AG04450 (cell line): ENCODE measurements around the gene ZBED3. TPM values are rescaled to one million over a fixed set of nuclear protein-coding genes. Genes with fewer than 3 reads are reported as not detected.

Experiments
- CTCF ChIA-PET: fragments of 300-600, 350-600 bp; formaldehyde crosslinking; extraction: SDS; loops from one replicate; lab custom pipeline; 2022; ENCODE audit warnings: antibody characterized with exemption, inconsistent platforms; lab: Charles Lee
- POLR2A ChIA-PET: fragments of 350-600 bp; formaldehyde crosslinking; extraction: SDS; loops from one replicate; lab custom pipeline; 2021; ENCODE audit warnings: antibody characterized with exemption, inconsistent platforms; lab: Yijun Ruan, JAX
- DNase-seq: peaks from one replicate; pipeline ENCODE4 v3.0.0-alpha.2; 2011; ENCODE audit warnings: low read depth, low spot score
- H3K27ac ChIP-seq: one replicate; pipeline ENCODE4 v1.5.1; 2012; ENCODE audit warnings: low read depth, low read length, control low read depth
- H3K27me3 ChIP-seq: one replicate; pipeline ENCODE4 v1.6.0; 2012; ENCODE audit warnings: low read length; ENCODE audit not compliant: control insufficient read depth, insufficient read depth
- H3K4me3 ChIP-seq: 2 replicates; pipeline ENCODE4 v1.5.1; 2011; ENCODE audit warnings: mild to moderate bottlenecking, low read depth, low read length, control low read depth
- H3K9me3 ChIP-seq: 2 replicates; pipeline ENCODE4 v1.5.1; 2012; ENCODE audit warnings: low read length; ENCODE audit not compliant: control insufficient read depth, insufficient read depth
- CTCF ChIP-seq: IDR thresholded peaks from 2 replicates; pipeline ENCODE4 v1.5.1; 2011; ENCODE audit warnings: low read depth, low read length, control low read depth, inconsistent platforms
- polyA plus RNA-seq: library from polyadenylated mRNA; depleted of rRNA; stranded (reverse); fragments of >200 nt; gene quantifications from 2 replicates; pipeline ENCODE4 v1.2.3, GENCODE V29; 2011

Gene ZBED3
- polyA plus RNA-seq, 1 experiment: 7.3 TPM

GRCh38 chr5:77104813-77105212, 17.7 kb upstream of the ZBED3 start:
- Histone ChIP-seq H3K4me3 (no peak overlapping the region), H3K27me3 (no peaks in the 10 kb centered on the region), H3K27ac (no peak overlapping the region), H3K9me3 (no peaks in the 10 kb centered on the region)
- CTCF ChIA-PET: no interaction called here
- TF ChIP-seq CTCF: no peak
- no peak for DNase-seq
- POLR2A ChIA-PET: no interaction called here

- DNase-seq: no peak
- Histone ChIP-seq H3K4me3 (no peak overlapping the region), H3K27me3 (no peaks in the 10 kb centered on the region), H3K27ac (no peak overlapping the region), H3K9me3 (no peaks in the 10 kb centered on the region)
- no peak for TF ChIP-seq CTCF
- ChIA-PET POLR2A (no interaction called here), CTCF (interaction anchor here (0.9 to 1.3 kb wide), 3 partner anchors 17 to 41 kb away, joined by 3 to 5 read pairs (median 4); partner anchors contain the start of gene ZBED3)
These were observed 16.4 kb upstream of the ZBED3 start for GRCh38 chr5:77103457-77103856.

GRCh38 chr5:77102549-77102948, 15.5 kb upstream of the ZBED3 start:
- POLR2A ChIA-PET: no interaction called here
- CTCF ChIA-PET: interaction anchor here (0.5 kb wide), 1 partner anchor 26 kb away, joined by 3 read pairs; no protein-coding TSS in a partner anchor

GRCh38 chr5:77101298-77101697, 14.2 kb upstream of the ZBED3 start:
- H3K27ac ChIP-seq: no peak overlapping the region
- H3K9me3 ChIP-seq: no peaks in the 10 kb centered on the region
- H3K4me3 ChIP-seq: no peak overlapping the region
- ChIA-PET CTCF (interaction anchor here (0.8 to 1.3 kb wide), 4 partner anchors 25 to 391 kb away, joined by 3 to 5 read pairs (median 3); partner anchors contain the start of gene WDR41), POLR2A (no interaction called here)
- DNase-seq: peak; percentile 6
- no peak for TF ChIP-seq CTCF
- no peaks in the 10 kb centered on the region for H3K27me3 ChIP-seq

More at GRCh38 chr5:77102549-77102948, 15.5 kb upstream of the ZBED3 start:
- Histone ChIP-seq H3K9me3 (no peaks in the 10 kb centered on the region), H3K27ac (no peak overlapping the region), H3K27me3 (no peaks in the 10 kb centered on the region), H3K4me3 (no peak overlapping the region)
- DNase-seq: no peak
- TF ChIP-seq CTCF: no peak

GRCh38 chr5:77095189-77095588, 8.1 kb upstream of the ZBED3 start:
- no peak for TF ChIP-seq CTCF
- no peak for DNase-seq
- no peak overlapping the region for H3K4me3 ChIP-seq
- ChIA-PET CTCF (no interaction called here), POLR2A (no interaction called here)
- no peaks in the 10 kb centered on the region for H3K9me3 ChIP-seq
- no peaks in the 10 kb centered on the region for H3K27me3 ChIP-seq
- H3K27ac ChIP-seq: no peak overlapping the region
